HG03135 (cell line): ENCODE results near the gene TOB2.

ENCODE experiments used
- ATAC-seq: cut with Tn5 transposase; IDR thresholded peaks from one replicate; pipeline ENCODE4 v1.9.1; 2021; ENCODE audit warnings: mild to moderate bottlenecking, moderate library complexity; ENCODE audit not compliant: unreplicated experiment

TOB2 gene

DNA sequence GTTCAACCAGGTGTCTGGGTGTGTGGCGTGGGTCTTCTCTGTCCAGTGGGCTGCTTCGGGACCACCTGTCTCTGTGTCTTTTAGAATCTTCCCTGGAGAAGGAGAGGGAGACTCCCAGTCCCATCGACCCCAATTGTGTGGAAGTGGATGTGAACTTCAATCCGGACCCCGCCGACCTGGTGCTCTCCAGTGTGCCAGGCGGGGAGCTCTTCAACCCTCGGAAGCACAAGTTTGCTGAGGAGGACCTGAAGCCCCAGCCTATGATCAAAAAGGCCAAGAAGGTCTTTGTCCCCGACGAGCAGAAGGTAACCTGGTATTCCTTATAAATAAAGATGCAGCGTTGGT is 52.6 kb downstream of the TOB2 start:
- ATAC-seq = no peak

DNA sequence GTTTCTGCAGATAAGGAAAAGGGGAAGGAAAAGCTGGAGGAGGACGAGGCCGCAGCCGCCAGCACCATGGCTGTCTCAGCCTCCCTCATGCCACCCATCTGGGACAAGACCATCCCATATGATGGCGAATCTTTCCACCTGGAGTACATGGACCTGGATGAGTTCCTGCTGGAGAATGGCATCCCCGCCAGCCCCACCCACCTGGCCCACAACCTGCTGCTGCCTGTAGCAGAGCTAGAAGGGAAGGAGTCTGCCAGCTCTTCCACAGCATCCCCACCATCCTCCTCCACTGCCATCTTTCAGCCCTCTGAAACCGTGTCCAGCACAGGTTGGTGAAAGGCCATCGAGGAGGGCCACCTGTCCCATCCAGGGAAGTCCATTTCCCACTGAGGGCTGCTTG is 59.3 kb downstream of the TOB2 start:
- ATAC-seq = no peak

DNA sequence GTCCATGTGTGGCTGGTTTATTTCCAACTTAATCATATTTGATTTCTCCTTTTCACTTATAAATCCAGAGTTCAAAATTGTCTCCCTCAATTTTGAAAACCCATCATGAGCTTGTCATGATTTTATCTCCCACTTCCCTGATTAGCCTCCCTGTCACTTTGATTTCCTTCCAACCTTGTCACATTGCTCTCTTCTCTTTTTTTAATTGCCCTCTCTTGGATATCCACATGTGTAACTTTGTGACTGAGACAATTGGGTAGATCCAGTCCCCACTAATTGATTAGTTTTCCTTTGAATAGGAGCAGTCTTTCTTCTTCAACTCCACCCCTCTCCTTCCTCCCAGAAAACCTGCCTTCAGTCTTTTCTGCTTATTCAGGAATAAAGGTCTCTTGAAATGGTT is 62.5 kb downstream of the TOB2 start:
- no peak for ATAC-seq
